HG03108 (cell line): ENCODE results near the gene ADAMTS3.

Source experiments
- ATAC-seq: cut with Tn5 transposase; IDR thresholded peaks from one replicate; pipeline ENCODE4 v1.9.1; 2021; ENCODE audit warnings: moderate library complexity; ENCODE audit not compliant: unreplicated experiment

The ADAMTS3 gene

GRCh38 chr4:72568959-72569718 is at the start of gene ADAMTS3:
Gene ADAMTS3, minus strand, starts transcription at chr4:72569221. Its CDS starts 459 bp downstream, at chr4:72568762.
- ATAC-seq, result no peak

- no peak for ATAC-seq
These were observed 44.9 kb upstream of the ADAMTS3 start for GRCh38 chr4:72613959-72614358.

GRCh38 chr4:72606751-72607150 is 37.7 kb upstream of the ADAMTS3 start:
- no peak for ATAC-seq

- ATAC-seq, result no peak
These were observed 35.3 kb upstream of the ADAMTS3 start for GRCh38 chr4:72604324-72604723.

- ATAC-seq, result no peak
These were observed 33.7 kb upstream of the ADAMTS3 start for GRCh38 chr4:72602396-72603376.

GRCh38 chr4:72591547-72592454 is 22.8 kb upstream of the ADAMTS3 start:
- ATAC-seq, result no peak

GRCh38 chr4:72587334-72587733 is 18.3 kb upstream of the ADAMTS3 start:
- ATAC-seq, result no peak

- no peak for ATAC-seq
These were observed 13.8 kb upstream of the ADAMTS3 start for GRCh38 chr4:72582853-72583252.

GRCh38 chr4:72577211-72577610 is 8.2 kb upstream of the ADAMTS3 start:
- no peak for ATAC-seq

- ATAC-seq, result no peak
These were observed 2.3 kb upstream of the ADAMTS3 start for GRCh38 chr4:72571337-72571736.

- no peak for ATAC-seq
These were observed 756 bp upstream of the ADAMTS3 start for GRCh38 chr4:72569719-72570235.

- no peak for ATAC-seq
These were observed 973 bp downstream of the ADAMTS3 start for GRCh38 chr4:72567821-72568675.

- no peak for ATAC-seq
These were observed 2.0 kb downstream of the ADAMTS3 start for GRCh38 chr4:72567036-72567435.

GRCh38 chr4:72566464-72566972 is 2.5 kb downstream of the ADAMTS3 start:
- ATAC-seq, result no peak

- no peak for ATAC-seq
These were observed 4.2 kb downstream of the ADAMTS3 start for GRCh38 chr4:72564789-72565188.

GRCh38 chr4:72564184-72564583 is 4.8 kb downstream of the ADAMTS3 start:
- ATAC-seq, result no peak

GRCh38 chr4:72558655-72559054 is 10.4 kb downstream of the ADAMTS3 start:
- ATAC-seq, result no peak

- no peak for ATAC-seq
These were observed 12.0 kb downstream of the ADAMTS3 start for GRCh38 chr4:72557021-72557420.

GRCh38 chr4:72555377-72555831 is 13.6 kb downstream of the ADAMTS3 start:
- ATAC-seq, result no peak
